DMS 273 (cell line): ENCODE results near the gene THSD7B.

Source experiments
- DNase-seq: peaks from one replicate; lab custom pipeline; 2025; ENCODE audit not compliant: unreplicated experiment; lab: John Stamatoyannopoulos, UW

The THSD7B gene

GRCh38 chr2:137192366-137193310 is 427.3 kb downstream of the THSD7B start:
- DNase-seq = no peak

GRCh38 chr2:137193401-137193800 is 428.1 kb downstream of the THSD7B start:
- DNase-seq = no peak

- no peak for DNase-seq
Measured at GRCh38 chr2:137194111-137194510, 428.8 kb downstream of the THSD7B start.

GRCh38 chr2:137199751-137200150 is 434.4 kb downstream of the THSD7B start:
- no peak for DNase-seq

DNA sequence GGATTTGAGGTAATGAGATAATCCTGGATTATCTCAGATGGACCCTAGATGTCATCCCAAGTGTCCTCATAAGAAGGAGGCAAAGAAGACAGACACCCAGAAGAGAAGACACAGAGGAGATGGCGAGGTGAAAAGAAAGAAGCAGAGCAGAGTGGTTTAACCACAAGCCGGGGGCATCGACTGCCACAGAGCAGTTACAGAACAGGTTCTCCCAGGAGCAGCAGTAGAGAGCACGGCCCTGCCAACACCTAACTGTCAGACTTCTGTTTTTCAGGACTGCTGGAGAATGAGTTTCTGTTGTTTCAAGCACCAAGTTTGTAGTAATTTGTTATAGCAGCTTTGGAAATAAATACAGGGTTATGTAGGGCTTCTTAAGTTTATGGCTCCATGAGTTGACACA is 437.0 kb downstream of the THSD7B start:
- DNase-seq = no peak

- no peak for DNase-seq
Measured at GRCh38 chr2:137205324-137205723, 440.0 kb downstream of the THSD7B start.

GRCh38 chr2:137206069-137206468 is 440.7 kb downstream of the THSD7B start:
- DNase-seq = no peak

- DNase-seq = no peak
Measured at GRCh38 chr2:137207030-137207429, 441.7 kb downstream of the THSD7B start.

DNA sequence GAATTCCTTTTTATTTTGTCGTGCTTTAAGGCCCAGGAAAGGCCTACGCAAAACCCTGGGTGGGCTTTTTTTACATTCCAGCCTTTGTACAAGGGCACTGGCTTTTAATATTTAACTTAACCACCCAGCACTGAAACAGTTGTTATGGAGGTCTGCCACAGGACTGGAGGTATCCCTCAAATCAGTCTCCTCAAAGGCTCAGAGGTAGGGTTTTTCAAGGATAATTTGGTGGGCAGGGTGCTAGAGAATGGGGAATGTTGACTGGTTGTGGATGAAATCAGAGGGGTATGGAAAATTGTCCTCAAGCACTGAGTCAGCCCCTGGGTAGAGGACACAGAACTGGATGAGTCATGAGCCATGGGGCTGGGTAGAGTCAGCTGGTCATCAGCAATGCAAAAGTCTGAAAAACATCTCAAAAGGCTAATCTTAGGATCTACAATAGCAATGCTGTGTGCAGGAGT is 443.1 kb downstream of the THSD7B start:
- DNase-seq = no peak

DNA sequence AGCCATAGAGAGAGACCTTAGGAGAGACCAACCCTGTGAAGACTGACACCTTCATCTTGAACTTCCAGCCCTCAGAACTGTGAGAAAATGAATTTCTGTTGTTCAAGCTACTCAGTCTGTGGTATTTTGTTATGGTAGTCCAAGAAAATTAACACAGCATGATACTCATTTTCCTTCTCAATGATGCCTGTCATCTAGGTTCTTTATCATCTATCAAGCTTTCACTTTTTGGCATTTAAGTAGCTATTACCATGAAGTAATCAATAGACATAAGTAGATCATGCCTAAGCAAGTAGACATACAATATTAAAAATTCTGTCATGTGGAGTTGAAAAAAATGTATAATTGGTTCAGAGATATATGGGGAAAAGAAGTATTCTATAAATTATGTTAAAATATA is 444.7 kb downstream of the THSD7B start:
- DNase-seq = no peak

DNA sequence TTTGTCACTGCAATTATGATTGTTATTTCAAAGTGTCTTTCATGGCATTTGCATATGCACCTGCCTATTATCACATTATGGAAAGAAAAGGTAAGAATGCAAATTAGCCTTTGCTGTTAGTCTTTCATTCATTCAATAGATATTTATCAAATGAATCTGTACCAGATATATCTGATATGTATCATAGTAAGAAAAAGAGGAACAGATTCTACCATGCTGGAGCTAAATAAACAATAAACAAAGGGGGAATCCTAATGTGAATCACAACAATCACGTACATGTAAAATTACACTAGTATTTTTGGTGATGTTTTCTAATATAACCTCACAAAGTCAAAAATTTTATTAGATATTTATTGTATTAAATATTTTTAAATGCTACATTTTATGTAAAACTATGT is 446.4 kb downstream of the THSD7B start:
- DNase-seq = no peak

GRCh38 chr2:137220438-137220993 is 455.2 kb downstream of the THSD7B start:
- DNase-seq = no peak

GRCh38 chr2:137221797-137222492 is 456.6 kb downstream of the THSD7B start:
- no peak for DNase-seq

- DNase-seq = no peak
Measured at GRCh38 chr2:137223722-137224121, 458.4 kb downstream of the THSD7B start.

DNA sequence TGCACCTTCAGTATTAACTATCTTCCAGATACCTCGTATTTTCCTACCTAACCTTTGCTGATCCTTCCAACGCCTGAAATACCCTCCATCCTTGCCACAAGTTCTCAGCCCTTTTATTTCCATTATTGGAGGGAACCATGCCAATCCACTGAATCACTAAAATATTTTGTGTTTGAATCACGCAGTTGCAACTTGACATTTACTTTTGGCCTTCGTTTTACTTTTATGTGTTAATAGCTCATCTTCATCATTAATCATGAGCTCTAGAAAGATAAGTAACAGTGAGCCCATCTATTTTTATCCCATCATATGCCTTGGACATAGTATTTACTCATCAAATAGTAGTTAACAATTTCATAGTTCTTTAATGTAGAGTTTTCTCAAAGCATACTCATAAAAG is 463.2 kb downstream of the THSD7B start:
- no peak for DNase-seq

GRCh38 chr2:137229834-137230233 is 464.5 kb downstream of the THSD7B start:
- no peak for DNase-seq

DNA sequence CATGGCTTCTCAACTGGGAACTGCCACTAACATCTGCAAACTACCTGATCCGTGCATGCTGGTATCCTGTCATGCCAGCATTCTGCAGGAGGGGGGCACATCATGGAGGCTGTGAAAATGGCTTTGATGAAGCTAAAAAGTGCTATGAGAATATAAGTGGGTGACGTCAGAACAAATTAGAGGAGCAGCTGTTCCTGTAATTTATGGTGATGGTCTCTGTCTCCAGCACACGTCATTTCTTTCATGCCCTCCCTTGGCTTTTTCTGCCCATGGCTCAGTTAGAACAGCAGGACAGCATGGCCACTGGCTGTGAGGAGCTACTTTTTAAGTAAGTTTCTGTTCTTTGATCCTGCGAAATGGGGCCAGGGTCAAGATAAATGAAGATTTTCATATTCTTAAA is 466.3 kb downstream of the THSD7B start:
- peak; percentile 20 for DNase-seq

DNA sequence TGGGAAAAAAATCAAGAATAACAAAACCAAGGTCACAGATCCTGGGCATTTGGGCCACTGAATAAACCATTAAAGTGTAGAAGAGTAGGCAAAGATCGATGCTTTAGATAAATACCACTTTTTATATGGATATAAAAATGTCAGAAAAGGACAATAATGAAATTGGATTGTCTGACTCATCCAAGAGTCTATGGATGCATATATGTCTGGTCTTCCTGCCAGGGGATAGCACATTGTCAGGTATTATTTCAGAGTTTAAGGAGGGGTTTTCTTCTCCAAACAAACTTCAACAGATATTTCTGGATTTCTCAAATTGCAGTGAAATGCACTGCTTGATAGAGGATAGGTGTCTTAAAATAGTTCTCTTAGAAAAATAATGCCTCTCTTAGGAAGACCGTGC is 466.7 kb downstream of the THSD7B start:
- DNase-seq = no peak

DNA sequence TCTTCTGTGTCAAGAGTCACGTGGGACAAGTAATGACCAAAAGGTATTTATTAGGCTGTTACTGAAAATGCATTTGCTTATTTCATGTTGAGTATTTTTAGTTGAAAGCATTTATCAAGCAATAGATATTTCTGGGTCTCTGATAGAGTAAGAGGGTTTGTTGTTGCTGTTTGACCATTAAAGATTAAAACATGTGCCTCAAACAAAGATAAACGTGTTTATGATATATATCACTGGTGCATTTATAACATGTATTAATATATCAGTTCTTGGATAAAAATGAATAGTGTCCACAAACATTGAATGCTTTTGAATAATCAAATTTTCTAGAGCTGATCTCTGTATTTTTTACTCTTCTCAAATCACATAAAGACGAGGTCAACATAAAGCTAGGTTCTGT is 467.7 kb downstream of the THSD7B start:
- no peak for DNase-seq

DNA sequence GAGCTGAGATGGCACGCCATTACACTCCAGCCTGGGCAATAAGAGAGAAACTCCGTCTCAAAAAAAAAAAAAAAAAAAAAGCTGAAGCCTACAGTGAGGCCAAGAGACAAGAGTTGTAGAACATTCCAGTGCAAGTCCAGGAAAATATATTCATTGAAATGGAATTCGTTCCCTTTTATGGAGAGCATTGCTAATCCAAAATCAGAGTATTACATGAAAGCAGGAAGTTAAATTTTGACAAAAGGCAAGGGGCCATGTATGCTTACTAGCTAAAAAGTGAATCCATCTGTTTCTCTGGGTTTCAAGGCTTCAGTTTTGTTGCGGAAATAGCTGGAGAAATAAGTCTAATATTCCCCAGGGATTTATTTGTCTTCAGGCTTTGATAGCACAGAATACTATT is 471.7 kb downstream of the THSD7B start:
- DNase-seq = no peak

DNA sequence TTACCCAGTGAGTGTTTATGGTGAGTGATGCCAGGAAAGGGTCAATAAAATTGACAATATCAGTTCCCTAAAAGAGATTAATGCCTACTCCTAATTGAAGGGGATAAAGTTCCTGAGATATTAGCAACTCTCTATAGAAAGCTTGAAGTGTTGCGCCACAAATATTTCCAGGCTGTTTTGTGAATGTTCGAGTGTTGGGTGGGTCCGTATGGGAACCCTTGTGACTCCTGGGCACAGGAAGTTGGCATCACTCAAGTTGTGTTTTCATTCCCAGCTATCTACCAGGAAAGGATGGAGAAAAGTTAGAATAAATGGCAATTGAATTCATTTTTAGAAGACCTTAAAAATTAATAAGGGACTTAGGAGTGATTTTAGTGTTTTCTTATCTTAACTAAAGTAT is 472.7 kb downstream of the THSD7B start:
- no peak for DNase-seq
